ENCODE results near the gene CSMD2.

- TF ChIP-seq CTCF (IDR thresholded peaks at IDR 0.05) (no peak), POLR2A (IDR thresholded peaks at IDR 0.05) (no peak)
These were observed 647.3 kb downstream of the CSMD2 start for GRCh38 chr1:33517596-33518250.
